Measurements from ENCODE around the gene KCNJ4. TPM values are rescaled to one million over a fixed set of nuclear protein-coding genes. Genes with fewer than 3 reads are reported as not detected.
A peak's percentile ranks its signal among the peaks of the same experiment; 100 is the strongest.
"Not testable (repeated sequence)": the region's sequence is repeated elsewhere in the genome, so short reads cannot be mapped to it uniquely, and the experiment has no call there.

Gene KCNJ4
- total RNA-seq, 4 donors from 2014 or later, result not detected

DNA sequence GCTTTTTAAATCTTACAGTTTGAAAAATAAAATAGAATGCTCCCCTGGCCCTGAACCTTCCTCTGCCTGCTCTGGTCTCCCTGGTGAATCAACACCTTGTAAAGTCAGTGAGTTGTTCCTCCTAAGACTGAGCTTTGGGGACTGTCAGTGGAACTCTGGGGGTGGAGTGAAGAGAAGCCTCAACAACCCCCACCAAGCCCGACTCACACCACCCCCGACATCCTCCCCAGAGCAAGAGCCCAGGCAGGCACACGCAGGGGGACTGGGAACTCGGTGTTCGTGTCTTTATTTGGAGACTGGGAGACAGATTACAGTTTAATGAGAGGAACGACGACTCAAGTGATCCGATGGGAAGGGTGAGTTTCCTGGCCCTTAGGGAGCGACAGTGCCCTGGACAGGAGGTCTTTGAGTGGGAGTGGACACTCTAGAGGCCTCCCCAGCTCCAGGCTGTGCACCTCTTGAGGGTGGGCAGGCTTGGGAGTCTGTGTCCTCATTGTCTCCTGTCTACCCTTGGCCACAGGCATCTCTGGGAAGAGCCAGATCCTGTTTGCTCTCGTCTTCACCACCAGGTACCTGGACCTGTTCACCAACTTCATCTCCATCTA lies 19.1 kb upstream of the KCNJ4 start:
- TF ChIP-seq POLR2A (IDR thresholded peaks at IDR 0.05), result no peak
- TF ChIP-seq, protein P1, sequence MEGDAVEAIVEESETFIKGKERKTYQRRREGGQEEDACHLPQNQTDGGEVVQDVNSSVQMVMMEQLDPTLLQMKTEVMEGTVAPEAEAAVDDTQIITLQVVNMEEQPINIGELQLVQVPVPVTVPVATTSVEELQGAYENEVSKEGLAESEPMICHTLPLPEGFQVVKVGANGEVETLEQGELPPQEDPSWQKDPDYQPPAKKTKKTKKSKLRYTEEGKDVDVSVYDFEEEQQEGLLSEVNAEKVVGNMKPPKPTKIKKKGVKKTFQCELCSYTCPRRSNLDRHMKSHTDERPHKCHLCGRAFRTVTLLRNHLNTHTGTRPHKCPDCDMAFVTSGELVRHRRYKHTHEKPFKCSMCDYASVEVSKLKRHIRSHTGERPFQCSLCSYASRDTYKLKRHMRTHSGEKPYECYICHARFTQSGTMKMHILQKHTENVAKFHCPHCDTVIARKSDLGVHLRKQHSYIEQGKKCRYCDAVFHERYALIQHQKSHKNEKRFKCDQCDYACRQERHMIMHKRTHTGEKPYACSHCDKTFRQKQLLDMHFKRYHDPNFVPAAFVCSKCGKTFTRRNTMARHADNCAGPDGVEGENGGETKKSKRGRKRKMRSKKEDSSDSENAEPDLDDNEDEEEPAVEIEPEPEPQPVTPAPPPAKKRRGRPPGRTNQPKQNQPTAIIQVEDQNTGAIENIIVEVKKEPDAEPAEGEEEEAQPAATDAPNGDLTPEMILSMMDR (IDR thresholded peaks at IDR 0.05), result no peak
- H3K27me3 ChIP-seq, result no peaks in the 10 kb centered on the region
- H3K36me3 ChIP-seq, result no peaks in the 10 kb centered on the region
- intact Hi-C loops (cut with DNase I), result no loop called here
- WGBS, 2 donors, result 60 to 70% methylated on average over 7 to 10 of the region's 10 CpGs
- no peaks in the 10 kb centered on the region for H3K9me3 ChIP-seq
- DNase-seq, result no peak
- H3K4me1 ChIP-seq, result no peaks in the 10 kb centered on the region
- H3K27ac ChIP-seq, result no peak overlapping the region
- no peak overlapping the region for H3K4me3 ChIP-seq (replicated peaks in 1 of 3)

DNA sequence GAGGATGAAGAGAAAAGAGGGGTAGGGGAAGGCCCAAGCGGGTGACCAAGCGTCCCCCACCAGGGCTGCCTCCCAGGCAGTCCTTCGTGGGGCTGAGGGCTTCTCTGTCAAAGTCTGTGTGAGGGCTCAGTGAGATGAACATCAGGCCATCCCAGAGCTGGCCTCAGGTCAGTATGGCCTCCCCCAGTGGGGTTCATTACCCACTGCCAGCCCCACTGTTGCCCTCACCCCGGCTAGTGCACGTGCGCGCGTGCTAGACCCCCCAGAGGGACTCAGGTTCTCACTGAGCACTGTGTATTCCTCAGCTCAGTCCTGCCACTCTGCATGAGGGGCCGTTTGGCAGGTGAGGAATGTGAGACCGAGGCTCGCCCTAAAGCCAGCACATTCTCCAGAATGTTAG lies 16.2 kb upstream of the KCNJ4 start:
- Histone ChIP-seq H3K4me1 (peaks cover 0 to 16% of the 10 kb centered on the region in 2 donors), H3K9me3 (no peaks in the 10 kb centered on the region), H3K27ac (no peak overlapping the region), H3K4me3 (replicated peaks in 1 of 3) (no peak overlapping the region), H3K36me3 (no peaks in the 10 kb centered on the region), H3K27me3 (no peaks in the 10 kb centered on the region)
- TF ChIP-seq, protein P1 (IDR thresholded peaks at IDR 0.05), result no peak
- TF ChIP-seq POLR2A (IDR thresholded peaks at IDR 0.05), result no peak
- DNase-seq, result no peak
- WGBS, 2 donors, result 84 to 88% methylated on average over 9 to 11 of the region's 11 CpGs
- intact Hi-C loops (cut with DNase I), result no loop called here

DNA sequence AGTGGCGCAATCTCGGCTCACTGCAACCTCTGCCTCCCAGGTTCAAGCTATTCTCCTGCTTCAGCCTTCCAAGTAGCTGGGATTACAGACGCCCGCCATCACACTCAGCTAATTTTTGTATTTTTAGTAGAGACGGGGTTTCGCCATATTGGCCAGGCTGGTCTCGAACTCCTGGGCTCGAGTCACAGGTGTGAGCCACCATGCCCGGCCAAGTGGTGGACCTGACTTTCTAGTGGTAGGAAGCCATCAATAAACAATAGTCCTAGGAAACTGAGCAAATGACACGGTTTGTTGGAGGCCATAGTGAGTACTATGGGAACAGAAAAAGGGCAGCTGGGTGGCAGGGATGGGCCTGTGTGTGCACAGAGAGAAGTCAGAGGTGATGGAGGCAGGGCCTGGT lies 15.2 kb upstream of the KCNJ4 start:
- H3K36me3 ChIP-seq; H3K4me3 ChIP-seq (replicated peaks in 1 of 3); H3K27me3 ChIP-seq; H3K9me3 ChIP-seq; intact Hi-C loops (cut with DNase I); H3K27ac ChIP-seq; DNase-seq: not testable (repeated sequence)
- peaks cover 0 to 16% of the 10 kb centered on the region in 2 donors for H3K4me1 ChIP-seq
- WGBS, 2 donors, result 95 to 98% methylated on average over 10 of the region's 10 CpGs

DNA sequence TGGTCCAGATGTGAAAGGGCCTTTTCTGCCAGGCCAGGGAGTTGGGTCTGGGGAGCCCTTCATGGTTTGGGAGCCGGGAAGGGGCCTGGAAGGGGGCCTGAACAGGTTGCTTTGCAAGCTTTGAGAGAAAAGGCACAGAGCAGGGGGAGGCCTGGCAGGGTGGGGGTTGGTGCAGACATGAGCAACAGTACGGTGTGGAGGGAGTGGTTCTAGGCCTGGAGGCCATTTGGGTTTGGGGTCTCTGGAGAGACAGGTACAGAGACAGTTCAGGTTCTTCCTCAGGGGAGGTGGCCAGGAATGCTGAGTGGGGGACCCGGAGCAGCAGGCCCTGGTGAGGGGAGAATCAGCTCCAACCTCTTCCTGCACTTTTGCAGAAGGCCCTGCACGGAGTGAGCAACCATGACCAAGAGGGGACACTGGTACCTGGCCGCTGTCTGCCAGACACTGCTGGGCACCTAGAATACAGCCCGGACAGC lies 14.3 kb upstream of the KCNJ4 start:
- Histone ChIP-seq H3K27ac (no peak overlapping the region), H3K36me3 (no peaks in the 10 kb centered on the region), H3K4me1 (peaks cover 0 to 16% of the 10 kb centered on the region in 2 donors), H3K27me3 (no peaks in the 10 kb centered on the region), H3K9me3 (no peaks in the 10 kb centered on the region), H3K4me3 (replicated peaks in 1 of 3) (no peak overlapping the region)
- DNase-seq, result no peak
- 86 to 92% methylated on average over 6 of the region's 6 CpGs for WGBS, 2 donors
- TF ChIP-seq POLR2A (IDR thresholded peaks at IDR 0.05), result no peak
- TF ChIP-seq, protein P1 (IDR thresholded peaks at IDR 0.05), result no peak
- intact Hi-C loops (cut with DNase I), result no loop called here

DNA sequence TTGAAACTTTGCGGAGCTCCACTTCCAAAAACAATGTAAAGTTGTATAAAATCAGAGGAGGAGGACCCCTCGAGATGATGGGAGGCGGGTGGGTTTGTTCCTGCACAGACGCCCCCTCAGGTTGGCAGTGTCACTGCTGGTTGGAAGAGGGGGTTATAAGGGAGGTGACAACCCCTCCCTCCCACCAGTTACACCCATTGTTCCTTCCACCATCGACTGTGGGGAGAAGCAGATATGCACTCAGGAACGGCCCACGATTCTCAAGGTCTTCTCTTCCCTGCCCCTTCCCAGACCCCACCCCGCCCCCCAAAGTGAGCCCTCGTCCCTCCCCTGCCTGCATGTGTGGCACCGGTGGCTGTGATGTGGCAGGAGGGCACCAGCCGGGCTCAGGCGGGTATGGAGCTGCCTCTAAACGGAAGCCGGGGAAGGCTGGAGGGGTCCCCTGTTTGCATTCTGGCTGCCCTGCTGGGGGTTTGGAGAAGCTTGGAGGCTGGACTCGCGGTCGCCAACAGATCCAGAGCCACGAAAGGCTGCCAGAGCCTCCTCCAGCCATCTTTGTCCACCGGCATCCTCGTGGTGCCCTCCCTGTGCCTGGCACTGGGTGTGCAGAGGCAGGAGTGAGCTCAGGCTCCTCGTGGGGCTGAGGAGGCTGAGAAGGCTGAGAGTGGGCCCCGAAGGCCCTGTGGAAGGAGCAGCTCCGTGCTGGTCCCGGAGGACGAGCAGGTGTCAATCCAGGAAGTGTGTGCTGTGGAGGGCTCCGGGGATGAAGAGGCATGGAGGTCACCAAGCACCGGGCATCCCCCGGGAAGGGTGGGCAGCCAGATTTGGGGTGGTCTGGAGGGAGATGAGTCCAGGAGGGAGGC lies 13.7 kb upstream of the KCNJ4 start:
- Histone ChIP-seq H3K4me3 (replicated peaks in 1 of 3) (peak overlapping the region in 1 of 3 donors; percentile 30), H3K36me3 (no peaks in the 10 kb centered on the region), H3K27ac (no peak overlapping the region), H3K27me3 (no peaks in the 10 kb centered on the region), H3K4me1 (peaks cover 0 to 16% of the 10 kb centered on the region in 2 donors), H3K9me3 (no peaks in the 10 kb centered on the region)
- WGBS, 2 donors, result 63 to 70% methylated on average over 20 of the region's 28 CpGs
- TF ChIP-seq POLR2A (IDR thresholded peaks at IDR 0.05), result no peak
- TF ChIP-seq, protein P1 (IDR thresholded peaks at IDR 0.05), result peak in 1 of 6 experiments; percentile 4
- intact Hi-C loops (cut with DNase I), result no loop called here
- no peak for DNase-seq

Data from thyroid gland (tissue), 4 donors.